Lower leg skin (tissue), 3 donors: ENCODE data around the gene PODXL2.

Experiments used
- POLR2A ChIP-seq, 2 donors: fragments of 450-650 bp; IDR thresholded peaks; one replicate each; pipeline ENCODE4 v1.6.1; 2016 to 2017; ENCODE audit warnings: antibody characterized with exemption in 2 of 2, mild to moderate bottlenecking in 1 of 2, moderate library complexity in 1 of 2
- TF ChIP-seq, protein P1 (sequence below), 3 donors: fragments of 450-650 bp; IDR thresholded peaks; one replicate each; pipeline ENCODE4 v1.5.1; 2016; ENCODE audit warnings: antibody characterized with exemption in 3 of 3, mild to moderate bottlenecking in 3 of 3, moderate library complexity in 2 of 3

DNA sequence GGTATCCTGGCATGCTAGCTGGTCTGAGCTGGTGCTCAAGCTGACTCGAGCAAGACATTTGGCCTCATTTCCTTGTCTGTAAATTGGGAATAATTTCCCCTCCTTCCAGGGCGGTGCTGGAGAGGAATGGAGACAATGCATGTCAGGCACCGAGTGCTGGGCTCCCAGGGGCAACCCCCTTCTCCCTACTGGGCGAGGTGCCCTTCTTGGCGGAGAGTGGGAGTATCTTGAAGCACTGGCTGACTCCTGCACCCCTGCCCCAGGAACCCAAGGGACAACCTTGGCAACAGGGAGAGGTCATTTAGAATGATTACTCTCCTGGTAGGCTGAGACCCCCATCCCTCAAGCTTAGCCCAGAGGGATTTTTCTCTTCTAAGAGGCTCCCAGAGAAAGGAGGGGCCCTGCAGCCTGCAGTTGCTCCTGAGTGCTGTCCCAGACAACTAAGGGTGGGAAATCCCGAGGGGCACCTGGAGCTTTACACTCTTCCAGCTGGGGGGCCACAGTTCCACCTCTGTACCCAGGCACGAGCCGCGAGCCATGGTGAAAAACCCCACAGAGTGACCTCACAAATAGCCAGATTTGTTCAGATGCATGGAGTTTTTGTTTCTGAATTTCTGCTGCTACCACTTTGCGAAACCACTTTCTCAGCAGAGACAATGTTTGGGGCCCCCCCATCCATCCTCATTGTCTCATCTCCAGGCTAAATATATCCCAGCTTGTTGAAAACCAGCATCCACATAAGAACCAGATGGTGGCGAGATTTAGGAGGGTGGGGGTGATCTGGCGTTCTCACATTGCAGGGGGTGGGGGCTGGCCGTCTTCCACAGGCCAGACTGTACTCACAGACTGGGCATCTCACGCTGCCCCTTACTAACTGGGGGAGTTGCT, 88.6 kb downstream of the PODXL2 start:
- TF ChIP-seq, protein P1, sequence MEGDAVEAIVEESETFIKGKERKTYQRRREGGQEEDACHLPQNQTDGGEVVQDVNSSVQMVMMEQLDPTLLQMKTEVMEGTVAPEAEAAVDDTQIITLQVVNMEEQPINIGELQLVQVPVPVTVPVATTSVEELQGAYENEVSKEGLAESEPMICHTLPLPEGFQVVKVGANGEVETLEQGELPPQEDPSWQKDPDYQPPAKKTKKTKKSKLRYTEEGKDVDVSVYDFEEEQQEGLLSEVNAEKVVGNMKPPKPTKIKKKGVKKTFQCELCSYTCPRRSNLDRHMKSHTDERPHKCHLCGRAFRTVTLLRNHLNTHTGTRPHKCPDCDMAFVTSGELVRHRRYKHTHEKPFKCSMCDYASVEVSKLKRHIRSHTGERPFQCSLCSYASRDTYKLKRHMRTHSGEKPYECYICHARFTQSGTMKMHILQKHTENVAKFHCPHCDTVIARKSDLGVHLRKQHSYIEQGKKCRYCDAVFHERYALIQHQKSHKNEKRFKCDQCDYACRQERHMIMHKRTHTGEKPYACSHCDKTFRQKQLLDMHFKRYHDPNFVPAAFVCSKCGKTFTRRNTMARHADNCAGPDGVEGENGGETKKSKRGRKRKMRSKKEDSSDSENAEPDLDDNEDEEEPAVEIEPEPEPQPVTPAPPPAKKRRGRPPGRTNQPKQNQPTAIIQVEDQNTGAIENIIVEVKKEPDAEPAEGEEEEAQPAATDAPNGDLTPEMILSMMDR (IDR thresholded peaks at IDR 0.05): no peak
- no peak for TF ChIP-seq POLR2A (IDR thresholded peaks at IDR 0.05)
